ENCODE data around the gene NCL.
"Not testable (repeated sequence)": the region's sequence is repeated elsewhere in the genome, so short reads cannot be mapped to it uniquely, and the experiment has no call there.

NCL gene

GRCh38 chr2:231429901-231430300, 34.4 kb downstream of the NCL start:
- DNase-seq: no peak

GRCh38 chr2:231429152-231429551, 35.1 kb downstream of the NCL start:
- no peak for DNase-seq

- DNase-seq: no peak
Measured at GRCh38 chr2:231427116-231427515, 37.2 kb downstream of the NCL start.

GRCh38 chr2:231425811-231426703, 38.2 kb downstream of the NCL start:
- no peak for DNase-seq

GRCh38 chr2:231425291-231425810, 38.9 kb downstream of the NCL start:
- no peak for DNase-seq

GRCh38 chr2:231423176-231423575, 41.1 kb downstream of the NCL start:
- no peak for DNase-seq

- no peak for DNase-seq
Measured at GRCh38 chr2:231422056-231422455, 42.2 kb downstream of the NCL start.

GRCh38 chr2:231421051-231421580, 43.2 kb downstream of the NCL start:
- DNase-seq: no peak

- no peak for DNase-seq
Measured at GRCh38 chr2:231418820-231419640, 45.3 kb downstream of the NCL start.

- no peak for DNase-seq
Measured at GRCh38 chr2:231415029-231415428, 49.3 kb downstream of the NCL start.

GRCh38 chr2:231413921-231414476, 50.3 kb downstream of the NCL start:
- no peak for DNase-seq

- no peak for DNase-seq
Measured at GRCh38 chr2:231413456-231413855, 50.8 kb downstream of the NCL start.

- DNase-seq: no peak
Measured at GRCh38 chr2:231412618-231412963, 51.7 kb downstream of the NCL start.

GRCh38 chr2:231411831-231412617, 52.3 kb downstream of the NCL start:
- peak; percentile 83 for DNase-seq

- DNase-seq: no peak
Measured at GRCh38 chr2:231411237-231411636, 53.0 kb downstream of the NCL start.

- DNase-seq: no peak
Measured at GRCh38 chr2:231410293-231411004, 53.8 kb downstream of the NCL start.

GRCh38 chr2:231409776-231410175, 54.5 kb downstream of the NCL start:
- no peak for DNase-seq

- DNase-seq: not testable (repeated sequence)
Measured at GRCh38 chr2:231408304-231408703, 56.0 kb downstream of the NCL start.

GRCh38 chr2:231407686-231408085, 56.6 kb downstream of the NCL start:
- DNase-seq: not testable (repeated sequence)

GRCh38 chr2:231405601-231406367, 58.5 kb downstream of the NCL start:
- DNase-seq: not testable (repeated sequence)

- not testable (repeated sequence) for DNase-seq
Measured at GRCh38 chr2:231404183-231404578, 60.1 kb downstream of the NCL start.
